ENCODE measurements around the gene POLR2L.

POLR2L gene

DNA sequence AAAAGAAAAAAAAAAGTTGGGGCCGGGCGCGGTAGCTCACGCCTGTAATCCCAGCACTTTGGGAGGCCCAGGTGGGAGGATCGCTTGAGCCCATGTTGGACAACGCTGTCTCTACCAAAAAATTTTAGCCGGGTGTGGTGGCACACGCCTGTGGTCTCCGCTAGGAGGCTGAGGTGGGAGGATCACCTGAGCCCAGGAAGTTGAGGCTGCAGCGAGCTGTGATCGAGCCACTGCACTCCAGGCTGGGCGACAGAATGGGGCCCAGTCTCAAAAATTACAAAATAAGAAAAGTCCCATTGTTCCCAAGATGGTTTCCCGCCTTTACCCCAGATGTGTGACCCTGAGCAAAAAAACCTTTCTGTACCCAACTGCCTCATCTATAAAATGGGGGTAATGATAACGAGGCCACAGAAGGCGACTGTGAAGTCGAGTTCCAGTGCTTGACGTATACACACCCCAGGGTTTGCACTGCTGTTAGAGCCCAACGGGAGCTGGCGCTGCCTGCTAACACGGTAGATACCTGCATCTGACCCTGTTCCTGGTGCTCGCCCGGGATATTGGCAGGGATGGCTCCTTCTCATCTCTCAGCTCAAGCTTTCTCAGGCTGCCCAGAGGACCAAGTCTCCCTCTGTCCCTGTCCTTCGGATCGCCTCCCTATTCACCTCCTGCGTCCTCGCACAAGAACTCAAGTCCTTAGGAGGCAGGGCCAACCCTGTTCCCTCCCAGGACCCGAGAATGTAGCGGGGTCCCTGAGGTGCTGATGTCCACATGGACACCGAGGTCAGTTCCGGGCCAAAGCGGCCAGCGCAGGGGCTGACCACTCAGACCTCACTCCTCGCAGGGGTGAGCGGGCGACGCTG lies 33.7 kb downstream of the POLR2L start:
- peak; percentile 30 for DNase-seq

DNA sequence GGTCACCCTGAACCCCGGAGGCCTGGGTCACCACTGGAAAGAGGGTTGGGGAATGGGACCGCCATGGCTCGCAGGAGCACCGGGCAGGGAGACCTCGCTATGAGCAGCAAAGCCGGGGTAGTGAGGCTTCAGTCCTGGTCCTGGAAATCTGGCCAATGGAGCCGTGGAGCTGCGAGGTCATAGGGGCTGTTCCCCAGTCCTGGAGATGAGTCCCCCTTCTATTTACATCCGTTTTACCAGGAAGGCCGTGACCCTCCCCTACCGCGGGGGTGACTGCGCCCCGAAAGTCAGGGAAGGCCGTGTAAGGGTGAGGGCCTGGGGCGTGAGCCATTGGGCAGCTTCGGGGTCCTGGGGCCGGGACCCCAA lies 37.7 kb downstream of the POLR2L start:
- DNase-seq, result no peak

DNA sequence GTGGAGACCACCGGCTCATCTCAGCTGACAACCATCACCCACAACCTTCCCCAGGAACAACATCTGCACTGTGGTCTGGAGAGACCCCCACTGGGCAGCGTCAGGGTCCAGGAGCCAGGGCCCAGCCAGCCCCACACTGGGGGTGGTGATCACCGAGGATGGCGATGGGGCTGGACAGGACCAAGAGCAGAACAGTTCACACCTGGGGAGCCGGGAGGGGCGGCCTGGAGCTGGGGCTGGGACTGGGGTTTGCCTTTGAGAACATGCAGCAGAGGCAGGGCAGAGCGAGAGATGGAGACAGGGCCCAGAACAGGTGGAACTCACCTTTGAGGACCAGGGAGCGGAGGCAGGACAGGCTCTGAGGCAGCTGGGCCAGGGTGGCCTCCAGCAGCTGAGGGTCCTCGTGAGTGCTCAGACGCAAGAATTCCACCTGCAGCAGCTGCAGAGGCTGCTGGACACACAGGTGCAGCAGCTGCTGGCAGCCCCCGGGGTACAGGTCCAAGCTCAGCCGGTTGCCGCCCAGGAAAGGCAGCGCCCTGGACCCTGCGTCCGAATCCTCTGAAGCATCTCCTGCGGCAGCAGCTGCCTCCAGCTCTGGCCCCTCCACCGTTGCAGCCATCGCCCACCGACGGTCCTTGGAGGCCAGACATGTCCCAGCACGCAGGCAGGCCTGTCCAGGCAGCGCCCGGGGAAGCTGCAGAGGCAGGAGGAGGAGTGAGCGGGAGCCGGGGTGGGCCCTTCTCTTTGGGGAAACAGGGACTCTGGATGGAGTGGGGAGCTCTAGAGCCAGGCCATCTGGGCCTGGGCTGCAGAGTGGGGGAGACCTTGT lies 38.3 kb downstream of the POLR2L start:
- no peak for DNase-seq

GRCh38 chr11:803467-803742 lies 38.9 kb downstream of the POLR2L start:
- no peak for DNase-seq

DNA sequence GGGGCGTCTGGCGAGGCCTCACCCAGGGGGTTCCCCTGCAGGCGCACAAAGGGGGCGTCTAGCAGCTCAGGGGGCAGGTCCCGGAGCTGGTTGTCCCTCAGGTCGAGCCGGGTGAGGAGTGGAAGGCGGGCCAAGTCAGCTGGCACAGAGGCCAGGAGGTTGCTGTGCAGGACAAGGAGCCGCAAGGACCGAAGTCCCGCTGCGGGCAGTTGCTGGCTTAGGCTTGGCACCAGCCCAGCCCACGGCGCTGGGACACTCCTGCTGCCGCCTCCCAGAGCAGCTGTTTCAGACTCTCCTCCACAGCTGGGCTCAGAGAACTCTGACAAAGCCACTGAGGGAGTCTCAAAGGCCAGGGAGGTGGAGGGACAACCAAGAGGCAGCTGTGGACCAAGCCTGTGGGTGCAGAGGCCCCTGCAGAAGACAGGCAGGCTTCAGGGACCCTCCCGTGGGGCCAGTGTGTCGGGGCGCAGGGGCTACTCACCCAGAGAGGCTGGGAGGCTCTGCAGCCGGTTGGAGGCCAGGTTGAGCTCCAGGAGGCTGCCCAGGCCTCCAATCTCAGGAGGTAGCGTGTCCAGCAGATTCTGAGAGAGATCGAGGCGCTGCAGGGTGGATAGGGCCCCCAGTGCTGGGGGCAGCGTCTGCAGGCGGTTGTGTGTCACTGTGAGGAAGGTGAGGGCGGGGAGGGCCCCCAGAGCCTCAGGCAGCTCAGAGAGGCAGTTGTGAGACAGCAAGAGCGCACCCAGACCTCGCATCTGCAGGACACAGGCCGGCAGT lies 39.4 kb downstream of the POLR2L start:
- DNase-seq, result no peak

GRCh38 chr11:802018-802617 lies 40.2 kb downstream of the POLR2L start:
- DNase-seq, result no peak

DNA sequence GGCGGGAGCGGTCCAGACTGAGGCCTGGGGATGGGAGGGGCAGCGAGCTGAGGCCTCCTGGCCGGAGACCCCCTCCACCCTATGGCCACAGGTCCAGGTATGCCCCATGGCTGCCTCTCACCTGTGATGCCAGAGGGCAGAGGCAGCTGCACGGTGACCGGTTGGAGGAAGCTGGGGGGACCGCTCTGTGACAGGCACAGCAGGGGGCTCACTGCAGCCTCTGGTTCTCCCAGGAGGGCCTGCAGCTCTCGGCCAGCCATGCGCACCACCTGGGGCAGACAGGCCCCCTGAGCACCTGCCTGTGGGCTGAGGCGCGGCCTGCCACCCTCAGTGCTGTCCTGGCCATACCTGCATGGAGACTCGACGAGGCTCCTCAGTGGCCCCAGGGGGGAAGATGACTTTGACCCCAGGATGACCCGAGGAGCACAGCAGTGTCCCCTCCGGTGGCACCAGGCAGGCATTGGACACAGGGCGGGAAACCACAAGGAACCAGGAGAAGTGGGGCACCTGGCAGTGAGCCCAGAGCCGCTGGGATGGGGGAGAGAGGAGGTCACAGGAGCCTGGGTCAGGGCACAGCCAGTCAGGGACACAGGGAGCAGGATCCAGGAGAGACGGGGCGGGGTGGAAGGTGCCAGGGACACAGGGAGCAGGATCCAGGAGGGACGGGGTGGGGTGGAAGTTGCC lies 41.1 kb downstream of the POLR2L start:
- no peak for DNase-seq

DNA sequence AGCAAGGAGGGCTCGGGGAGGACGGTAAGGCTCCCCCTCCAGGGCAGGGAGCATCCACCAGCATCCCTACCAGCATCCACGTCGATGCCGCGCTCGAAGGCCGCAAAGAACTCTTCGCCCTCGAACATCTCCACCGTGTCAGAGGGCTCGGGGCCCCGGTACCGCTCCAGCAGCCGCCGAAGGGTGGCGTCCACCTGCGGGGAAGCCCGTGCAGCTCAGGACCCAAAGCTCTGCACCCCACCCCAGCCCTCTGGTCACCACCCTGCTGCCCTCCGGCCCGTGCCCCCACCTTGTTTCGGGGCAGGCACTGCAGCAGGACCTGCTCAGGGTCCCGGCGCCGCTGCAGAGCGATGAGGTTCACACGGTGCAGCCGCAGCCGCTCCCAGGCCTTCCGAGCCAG lies 41.9 kb downstream of the POLR2L start:
- DNase-seq, result no peak

GRCh38 chr11:799641-800316 lies 42.5 kb downstream of the POLR2L start:
- no peak for DNase-seq

GRCh38 chr11:798093-798713 lies 44.1 kb downstream of the POLR2L start, which contains the start of gene SLC25A22:
Gene SLC25A22, minus strand, starts transcription at chr11:798281. Its CDS starts 3,275 bp downstream, at chr11:795006.
- peak; percentile 86 for DNase-seq

GRCh38 chr11:797296-798092 lies 44.8 kb downstream of the POLR2L start:
- DNase-seq, result peak; percentile 75

DNA sequence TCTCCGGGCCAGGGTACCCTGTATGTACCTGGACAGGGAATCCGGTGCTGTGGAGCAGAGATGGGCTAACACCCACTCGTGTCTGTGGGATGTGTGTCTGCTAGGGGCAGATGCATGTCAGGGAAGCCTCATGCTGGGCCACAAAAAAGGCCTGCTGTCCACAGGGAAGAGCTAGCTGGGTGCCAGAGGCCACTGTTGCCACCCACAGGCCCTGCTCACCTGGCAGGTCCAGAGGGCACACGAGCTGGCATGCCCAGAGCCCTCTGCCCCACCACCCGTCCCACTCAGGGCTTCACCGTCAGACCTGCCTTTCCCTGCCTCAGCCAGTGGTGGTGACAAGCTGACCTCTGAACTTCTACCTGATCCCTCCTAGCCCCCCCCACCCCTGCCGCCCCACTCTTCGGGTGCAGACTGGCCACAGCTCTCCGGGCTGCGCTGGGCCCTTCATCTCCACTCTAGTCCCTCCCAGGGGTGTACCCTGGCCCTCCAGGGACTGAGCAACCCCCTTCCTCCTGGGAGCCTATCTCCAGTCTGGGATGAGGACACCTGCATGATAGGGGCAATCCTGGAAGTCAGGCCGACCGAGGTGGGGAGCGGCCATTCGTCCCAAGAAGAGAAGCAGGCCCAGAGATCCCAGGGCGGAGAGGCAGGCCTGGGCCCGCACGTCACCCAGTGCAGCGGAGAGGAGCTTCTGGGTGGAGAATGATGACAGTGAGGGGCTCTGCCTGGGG lies 45.6 kb downstream of the POLR2L start:
- DNase-seq, result no peak

GRCh38 chr11:795634-796564 lies 46.4 kb downstream of the POLR2L start:
- DNase-seq, result peak; percentile 91

DNA sequence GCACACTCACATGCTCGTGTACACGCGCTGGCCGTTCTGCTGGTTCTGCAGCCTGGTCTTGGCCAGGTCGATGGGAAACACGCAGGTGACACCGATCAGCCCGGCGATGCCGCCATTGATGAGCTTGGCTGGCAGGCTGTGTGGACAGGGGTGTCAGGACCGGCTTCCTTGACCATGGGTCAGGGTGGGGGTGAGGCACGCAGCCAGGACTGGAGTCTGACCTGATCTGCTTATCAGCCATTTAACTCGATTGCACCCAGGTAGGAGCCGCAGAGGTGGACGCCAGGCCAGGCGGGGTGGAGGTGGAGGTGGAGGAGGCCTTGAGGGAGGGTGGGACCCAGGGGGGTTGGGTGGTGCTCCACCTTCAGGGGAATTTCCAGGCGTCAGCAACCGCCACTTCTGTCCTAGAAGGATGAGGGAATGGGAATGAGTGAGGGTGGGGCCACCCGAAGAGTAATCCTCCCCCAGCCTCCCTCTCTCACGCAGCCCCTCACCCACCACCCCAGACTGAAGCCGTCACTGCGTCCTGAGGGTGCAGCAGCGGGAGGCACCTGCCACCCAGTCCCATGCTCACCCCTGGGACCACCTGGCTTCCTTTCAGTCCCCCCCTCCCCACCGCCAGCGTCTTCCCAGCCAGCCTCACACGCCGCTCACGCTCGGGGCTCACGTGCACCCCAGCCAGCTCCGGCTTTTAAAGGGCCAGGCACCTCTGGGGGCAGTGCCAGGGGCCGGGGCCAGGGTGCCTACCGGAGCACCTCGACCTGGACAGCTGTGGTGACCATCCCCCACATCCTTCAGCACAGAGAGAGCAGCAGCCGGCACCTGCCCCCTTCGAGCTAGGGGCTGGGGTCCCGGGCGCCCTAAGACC lies 47.3 kb downstream of the POLR2L start:
- no peak for DNase-seq

- no peak for DNase-seq
Observed at GRCh38 chr11:794013-794765, 48.1 kb downstream of the POLR2L start.

GRCh38 chr11:793556-793955 lies 48.8 kb downstream of the POLR2L start:
- no peak for DNase-seq

GRCh38 chr11:792873-793272 lies 49.5 kb downstream of the POLR2L start:
- DNase-seq, result no peak

All from CD4-positive, alpha-beta T cell treated with Interleukin-6 for 4 hours (primary cell).